ENCODE results near the gene PAX8.
"Not testable (repeated sequence)": the region's sequence is repeated elsewhere in the genome, so short reads cannot be mapped to it uniquely, and the experiment has no call there.

The PAX8 gene

GRCh38 chr2:113309655-113310387 is 31.1 kb upstream of the PAX8 start:
- H3K9me3 ChIP-seq (ENCODE audit: control insufficient read depth, low read depth, low read length): no peaks in the 10 kb centered on the region
- no peak overlapping the region for H3K9ac ChIP-seq (ENCODE audit: low read length)
- no peak overlapping the region for H3K4me3 ChIP-seq (ENCODE audit: low read length)
- H3K27me3 ChIP-seq (ENCODE audit: control insufficient read depth, insufficient read depth, low read length): no peaks in the 10 kb centered on the region
- no peaks in the 10 kb centered on the region for H3K36me3 ChIP-seq (ENCODE audit: control insufficient read depth, low read depth, low read length)
- no peak overlapping the region for H3K27ac ChIP-seq (ENCODE audit: low read length)
- H3K4me1 ChIP-seq (ENCODE audit: control insufficient read depth, low read depth, low read length): peaks cover 6% of the 10 kb centered on the region

- not testable (repeated sequence) for H3K4me3 ChIP-seq (ENCODE audit: low read length); H3K9ac ChIP-seq (ENCODE audit: low read length); H3K27me3 ChIP-seq (ENCODE audit: control insufficient read depth, insufficient read depth, low read length); H3K27ac ChIP-seq (ENCODE audit: low read length); H3K9me3 ChIP-seq (ENCODE audit: control insufficient read depth, low read depth, low read length); H3K36me3 ChIP-seq (ENCODE audit: control insufficient read depth, low read depth, low read length); H3K4me1 ChIP-seq (ENCODE audit: control insufficient read depth, low read depth, low read length)
These were observed 30.1 kb upstream of the PAX8 start for GRCh38 chr2:113308784-113309183.

- H3K4me1 ChIP-seq (ENCODE audit: control insufficient read depth, low read depth, low read length); H3K9me3 ChIP-seq (ENCODE audit: control insufficient read depth, low read depth, low read length); H3K27me3 ChIP-seq (ENCODE audit: control insufficient read depth, insufficient read depth, low read length); H3K4me3 ChIP-seq (ENCODE audit: low read length); H3K36me3 ChIP-seq (ENCODE audit: control insufficient read depth, low read depth, low read length); H3K9ac ChIP-seq (ENCODE audit: low read length); H3K27ac ChIP-seq (ENCODE audit: low read length): not testable (repeated sequence)
These were observed 27.5 kb upstream of the PAX8 start for GRCh38 chr2:113306207-113306606.

- H3K4me1 ChIP-seq (ENCODE audit: control insufficient read depth, low read depth, low read length); H3K4me3 ChIP-seq (ENCODE audit: low read length): not testable (repeated sequence)
These were observed 27.0 kb upstream of the PAX8 start for GRCh38 chr2:113305749-113306148.

GRCh38 chr2:113305146-113305545 is 26.4 kb upstream of the PAX8 start:
- Histone ChIP-seq H3K4me3 (ENCODE audit: low read length) (no peak overlapping the region), H3K9ac (ENCODE audit: low read length) (no peak overlapping the region), H3K36me3 (ENCODE audit: control insufficient read depth, low read depth, low read length) (no peaks in the 10 kb centered on the region), H3K27me3 (ENCODE audit: control insufficient read depth, insufficient read depth, low read length) (no peaks in the 10 kb centered on the region), H3K27ac (ENCODE audit: low read length) (no peak overlapping the region), H3K9me3 (ENCODE audit: control insufficient read depth, low read depth, low read length) (no peaks in the 10 kb centered on the region), H3K4me1 (ENCODE audit: control insufficient read depth, low read depth, low read length) (peaks cover 6% of the 10 kb centered on the region)

More at GRCh38 chr2:113305749-113306148, 27.0 kb upstream of the PAX8 start:
- H3K27me3 ChIP-seq (ENCODE audit: control insufficient read depth, insufficient read depth, low read length); H3K27ac ChIP-seq (ENCODE audit: low read length); H3K9ac ChIP-seq (ENCODE audit: low read length); H3K36me3 ChIP-seq (ENCODE audit: control insufficient read depth, low read depth, low read length); H3K9me3 ChIP-seq (ENCODE audit: control insufficient read depth, low read depth, low read length): not testable (repeated sequence)

GRCh38 chr2:113304702-113305101 is 26.0 kb upstream of the PAX8 start:
- Histone ChIP-seq H3K9me3 (ENCODE audit: control insufficient read depth, low read depth, low read length) (no peaks in the 10 kb centered on the region), H3K4me3 (ENCODE audit: low read length) (no peak overlapping the region), H3K27me3 (ENCODE audit: control insufficient read depth, insufficient read depth, low read length) (no peaks in the 10 kb centered on the region), H3K4me1 (ENCODE audit: control insufficient read depth, low read depth, low read length) (peaks cover 6% of the 10 kb centered on the region), H3K27ac (ENCODE audit: low read length) (no peak overlapping the region), H3K9ac (ENCODE audit: low read length) (no peak overlapping the region), H3K36me3 (ENCODE audit: control insufficient read depth, low read depth, low read length) (no peaks in the 10 kb centered on the region)

GRCh38 chr2:113302216-113302980 is 23.7 kb upstream of the PAX8 start:
- H3K27ac ChIP-seq (ENCODE audit: low read length); H3K9ac ChIP-seq (ENCODE audit: low read length); H3K9me3 ChIP-seq (ENCODE audit: control insufficient read depth, low read depth, low read length); H3K27me3 ChIP-seq (ENCODE audit: control insufficient read depth, insufficient read depth, low read length); H3K4me1 ChIP-seq (ENCODE audit: control insufficient read depth, low read depth, low read length); H3K4me3 ChIP-seq (ENCODE audit: low read length); H3K36me3 ChIP-seq (ENCODE audit: control insufficient read depth, low read depth, low read length): not testable (repeated sequence)

GRCh38 chr2:113300281-113300680 is 21.6 kb upstream of the PAX8 start:
- no peak overlapping the region for H3K4me3 ChIP-seq (ENCODE audit: low read length)
- no peak overlapping the region for H3K27ac ChIP-seq (ENCODE audit: low read length)
- H3K27me3 ChIP-seq (ENCODE audit: control insufficient read depth, insufficient read depth, low read length): no peaks in the 10 kb centered on the region
- H3K4me1 ChIP-seq (ENCODE audit: control insufficient read depth, low read depth, low read length): peaks cover 3% of the 10 kb centered on the region
- H3K9me3 ChIP-seq (ENCODE audit: control insufficient read depth, low read depth, low read length): no peaks in the 10 kb centered on the region
- H3K9ac ChIP-seq (ENCODE audit: low read length): no peak overlapping the region
- H3K36me3 ChIP-seq (ENCODE audit: control insufficient read depth, low read depth, low read length): no peaks in the 10 kb centered on the region

GRCh38 chr2:113298176-113298575 is 19.5 kb upstream of the PAX8 start:
- no peaks in the 10 kb centered on the region for H3K36me3 ChIP-seq (ENCODE audit: control insufficient read depth, low read depth, low read length)
- H3K9me3 ChIP-seq (ENCODE audit: control insufficient read depth, low read depth, low read length): no peaks in the 10 kb centered on the region
- no peak overlapping the region for H3K9ac ChIP-seq (ENCODE audit: low read length)
- no peak overlapping the region for H3K4me3 ChIP-seq (ENCODE audit: low read length)
- no peak overlapping the region for H3K27ac ChIP-seq (ENCODE audit: low read length)
- peaks cover 13% of the 10 kb centered on the region for H3K27me3 ChIP-seq (ENCODE audit: control insufficient read depth, insufficient read depth, low read length)
- no peaks in the 10 kb centered on the region for H3K4me1 ChIP-seq (ENCODE audit: control insufficient read depth, low read depth, low read length)

- H3K4me3 ChIP-seq (ENCODE audit: low read length); H3K27ac ChIP-seq (ENCODE audit: low read length); H3K4me1 ChIP-seq (ENCODE audit: control insufficient read depth, low read depth, low read length); H3K9ac ChIP-seq (ENCODE audit: low read length); H3K36me3 ChIP-seq (ENCODE audit: control insufficient read depth, low read depth, low read length); H3K9me3 ChIP-seq (ENCODE audit: control insufficient read depth, low read depth, low read length): not testable (repeated sequence)
- H3K27me3 ChIP-seq (ENCODE audit: control insufficient read depth, insufficient read depth, low read length): peaks cover 18% of the 10 kb centered on the region
These were observed 18.9 kb upstream of the PAX8 start for GRCh38 chr2:113297590-113297989.

GRCh38 chr2:113291191-113291590 is 12.5 kb upstream of the PAX8 start:
- H3K4me3 ChIP-seq (ENCODE audit: low read length): no peak overlapping the region
- H3K36me3 ChIP-seq (ENCODE audit: control insufficient read depth, low read depth, low read length): no peaks in the 10 kb centered on the region
- peaks cover 63% of the 10 kb centered on the region for H3K27me3 ChIP-seq (ENCODE audit: control insufficient read depth, insufficient read depth, low read length)
- H3K9me3 ChIP-seq (ENCODE audit: control insufficient read depth, low read depth, low read length): no peaks in the 10 kb centered on the region
- H3K9ac ChIP-seq (ENCODE audit: low read length): no peak overlapping the region
- no peak overlapping the region for H3K27ac ChIP-seq (ENCODE audit: low read length)
- H3K4me1 ChIP-seq (ENCODE audit: control insufficient read depth, low read depth, low read length): no peaks in the 10 kb centered on the region

GRCh38 chr2:113288674-113289149 is 10.0 kb upstream of the PAX8 start:
- not testable (repeated sequence) for H3K4me1 ChIP-seq (ENCODE audit: control insufficient read depth, low read depth, low read length); H3K9me3 ChIP-seq (ENCODE audit: control insufficient read depth, low read depth, low read length); H3K9ac ChIP-seq (ENCODE audit: low read length); H3K36me3 ChIP-seq (ENCODE audit: control insufficient read depth, low read depth, low read length); H3K27ac ChIP-seq (ENCODE audit: low read length); H3K4me3 ChIP-seq (ENCODE audit: low read length)
- H3K27me3 ChIP-seq (ENCODE audit: control insufficient read depth, insufficient read depth, low read length): peaks cover 56% of the 10 kb centered on the region
